ENCODE measurements around the gene DEXI.

DEXI gene

GRCh38 chr16:10936272-10936984 is 5.8 kb downstream of the DEXI start:
- no peak for DNase-seq (ENCODE audit: extremely low spot score)
- POLR2A ChIA-PET, result interaction anchor here (1.1 kb wide), 1 partner anchor 197 kb away, joined by 5 read pairs; no protein-coding TSS in a partner anchor
- no peak for TF ChIP-seq CTCF (IDR thresholded peaks at IDR 0.05; ENCODE audit: control extremely low read depth, extremely low read depth, low read depth, missing control alignments)
- CTCF ChIA-PET, result interaction anchor here (0.9 to 4.1 kb wide), 6 partner anchors 9 to 427 kb away, joined by 3 to 16 read pairs (median 4); no protein-coding TSS in a partner anchor

- DNase-seq (ENCODE audit: extremely low spot score), result no peak
- POLR2A ChIA-PET, result interaction anchor here (0.9 kb wide), 1 partner anchor 13 kb away, joined by 3 read pairs; no protein-coding TSS in a partner anchor
- no peak for TF ChIP-seq CTCF (IDR thresholded peaks at IDR 0.05; ENCODE audit: control extremely low read depth, extremely low read depth, low read depth, missing control alignments)
- CTCF ChIA-PET, result interaction anchor here (1.3 to 4.1 kb wide), 3 partner anchors 10 to 42 kb away, joined by 3 to 16 read pairs (median 4); no protein-coding TSS in a partner anchor
These were observed 6.9 kb downstream of the DEXI start for GRCh38 chr16:10935226-10935915.

DNA sequence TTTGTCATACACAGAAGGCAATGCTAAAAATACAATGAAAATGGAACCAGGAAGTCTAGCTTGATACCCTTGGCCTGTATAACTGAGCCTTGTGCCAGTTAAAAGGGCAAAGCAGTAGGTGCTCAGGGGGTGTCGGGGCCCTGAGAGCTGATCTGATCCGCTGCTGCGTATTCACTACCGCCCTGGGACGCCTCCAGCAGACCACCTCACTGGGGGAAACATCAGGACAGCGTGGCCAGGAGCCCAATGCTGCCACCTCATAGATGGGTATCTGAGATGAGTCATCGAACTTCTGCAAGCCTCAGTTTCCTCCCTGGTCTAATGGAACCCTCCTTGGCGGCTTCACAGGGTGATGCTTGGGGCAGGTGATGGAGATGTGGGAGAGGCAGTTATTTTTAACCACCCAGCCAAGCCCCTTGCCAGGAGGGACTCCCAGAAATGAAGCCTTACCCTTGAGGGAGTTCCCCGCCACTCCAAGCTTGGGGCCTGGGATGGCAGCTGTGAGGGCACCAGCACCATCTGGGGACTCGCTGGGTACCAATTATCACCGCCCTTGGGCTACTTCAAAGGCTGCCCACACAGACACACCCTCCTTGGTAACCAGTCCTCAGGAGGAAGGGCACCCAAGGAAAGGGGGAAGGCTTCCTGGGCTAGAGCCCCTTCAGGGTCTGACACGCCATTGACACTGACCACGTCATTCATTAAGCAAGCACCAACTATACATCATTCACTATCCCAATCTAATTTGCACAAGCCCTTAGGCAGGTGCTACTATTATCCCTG is 7.8 kb downstream of the DEXI start:
- CTCF ChIA-PET, result interaction anchor here (1.3 to 4.1 kb wide), 2 partner anchors 9 to 12 kb away, joined by 4 to 16 read pairs; no protein-coding TSS in a partner anchor

DNA sequence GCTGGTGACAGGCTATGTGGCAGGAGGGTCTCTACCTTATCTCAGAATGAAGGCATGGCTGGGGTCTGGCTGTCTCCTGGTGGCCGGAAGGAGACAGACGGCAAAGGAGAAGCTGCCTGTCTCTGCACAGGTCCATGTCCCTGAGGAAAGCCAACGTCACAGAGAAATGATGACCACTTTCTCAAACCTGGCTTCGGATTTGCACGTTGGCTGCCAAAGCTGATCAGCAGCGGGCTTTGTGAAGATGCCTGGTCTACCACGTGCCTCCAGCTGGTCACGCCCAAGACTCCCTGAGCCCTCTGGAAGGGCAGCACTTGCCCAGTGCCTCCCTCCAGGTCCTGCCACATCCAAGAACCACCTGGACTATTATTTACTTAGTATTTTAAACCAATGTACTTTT is 8.4 kb downstream of the DEXI start:
- ChIA-PET POLR2A (no interaction called here), CTCF (no interaction called here)
- DNase-seq (ENCODE audit: extremely low spot score), result no peak
- TF ChIP-seq CTCF (IDR thresholded peaks at IDR 0.05; ENCODE audit: control extremely low read depth, extremely low read depth, low read depth, missing control alignments), result no peak

More for the DNA sequence above, 7.8 kb downstream of the DEXI start:
- TF ChIP-seq CTCF (IDR thresholded peaks at IDR 0.05; ENCODE audit: control extremely low read depth, extremely low read depth, low read depth, missing control alignments), result no peak
- no peak for DNase-seq (ENCODE audit: extremely low spot score)
- POLR2A ChIA-PET, result interaction anchor here (0.9 kb wide), 1 partner anchor 14 kb away, joined by 3 read pairs; no protein-coding TSS in a partner anchor

- ChIA-PET POLR2A (interaction anchor here (0.7 to 1.0 kb wide), 2 partner anchors 9 to 11 kb away, joined by 3 to 8 read pairs; partner anchors contain the start of gene DEXI), CTCF (interaction anchor here (1.1 to 2.2 kb wide), 3 partner anchors 11 to 16 kb away, joined by 3 to 14 read pairs (median 4); no protein-coding TSS in a partner anchor)
- TF ChIP-seq CTCF (IDR thresholded peaks at IDR 0.05; ENCODE audit: control extremely low read depth, extremely low read depth, low read depth, missing control alignments), result no peak
- DNase-seq (ENCODE audit: extremely low spot score), result no peak
These were observed 9.1 kb downstream of the DEXI start for GRCh38 chr16:10932959-10933710.

Measured in GM10248 (cell line).